HepG2 (cell line): Measurements from ENCODE around the gene RAB34. TPM values are rescaled to one million over a fixed set of nuclear protein-coding genes. Genes with fewer than 3 reads are reported as not detected.

Experiments used
- ASH2L ChIP-seq: fragments of 300-600, 200-600 bp; sonication (generic); IDR thresholded peaks from 2 replicates; pipeline ENCODE4 v1.7.0; 2017; ENCODE audit warnings: low read depth, mild to moderate bottlenecking, moderate library complexity, mixed read lengths, low read length; ENCODE audit not compliant: insufficient read length
- BRD4 ChIP-seq: sonication (generic); formaldehyde crosslinking; IDR thresholded peaks from 2 replicates; pipeline ENCODE4 v1.4.0; 2020; ENCODE audit warnings: missing genetic modification reagents
- NFE2 ChIP-seq: sonication (generic); formaldehyde crosslinking; IDR thresholded peaks from 2 replicates; pipeline ENCODE4 v1.4.0; 2020; ENCODE audit warnings: missing genetic modification reagents
- POGZ ChIP-seq: sonication (generic); formaldehyde crosslinking; IDR thresholded peaks from 2 replicates; pipeline ENCODE4 v1.4.0; 2020; ENCODE audit warnings: mild to moderate bottlenecking, missing genetic modification reagents
- SMYD3 ChIP-seq: sonication (generic); formaldehyde crosslinking; IDR thresholded peaks from 2 replicates; pipeline ENCODE4 v1.8.1; 2023; ENCODE audit warnings: mild to moderate bottlenecking, missing genetic modification reagents
- U2AF2 ChIP-seq: fragments of 200-400 bp; formaldehyde crosslinking; IDR thresholded peaks from 2 replicates; pipeline ENCODE4 v1.6.1; 2017; ENCODE audit warnings: low read depth, mild to moderate bottlenecking, low read length
- ZBTB20 ChIP-seq: sonication (generic); formaldehyde crosslinking; IDR thresholded peaks from 2 replicates; pipeline ENCODE4 v1.8.1; 2023; ENCODE audit warnings: missing genetic modification reagents, low read depth, mild to moderate bottlenecking, borderline replicate concordance
- ZMYM3 ChIP-seq: sonication (generic); formaldehyde crosslinking; IDR thresholded peaks from 2 replicates; pipeline ENCODE4 v1.5.1; 2020; ENCODE audit warnings: mild to moderate bottlenecking, missing genetic modification reagents
- ZMYM4 ChIP-seq: sonication (generic); formaldehyde crosslinking; IDR thresholded peaks from 2 replicates; pipeline ENCODE4 v1.8.1; 2023; ENCODE audit warnings: mild to moderate bottlenecking, missing genetic modification reagents
- ZNF12 ChIP-seq: sonication (generic); formaldehyde crosslinking; IDR thresholded peaks from 2 replicates; pipeline ENCODE4 v1.5.0; 2020; ENCODE audit warnings: missing genetic modification reagents
- ZNF17 ChIP-seq: sonication (generic); formaldehyde crosslinking; IDR thresholded peaks from 2 replicates; pipeline ENCODE4 v1.5.0; 2020; ENCODE audit warnings: mild to moderate bottlenecking, missing genetic modification reagents
- ZNF556 ChIP-seq: sonication (generic); formaldehyde crosslinking; IDR thresholded peaks from 2 replicates; pipeline ENCODE4 v1.4.0; 2020; ENCODE audit warnings: mild to moderate bottlenecking, missing genetic modification reagents, borderline replicate concordance
- ZNF564 ChIP-seq: sonication (generic); formaldehyde crosslinking; IDR thresholded peaks from 2 replicates; pipeline ENCODE4 v1.8.1; 2023; ENCODE audit warnings: mild to moderate bottlenecking, missing genetic modification reagents
- ZNF607 ChIP-seq: sonication (generic); formaldehyde crosslinking; IDR thresholded peaks from 2 replicates; pipeline ENCODE4 v1.5.1; 2020; ENCODE audit warnings: missing genetic modification reagents, mild to moderate bottlenecking, borderline replicate concordance
- ZNF768 ChIP-seq: sonication (generic); formaldehyde crosslinking; IDR thresholded peaks from 2 replicates; pipeline ENCODE4 v1.4.0; 2020; ENCODE audit warnings: missing genetic modification reagents
- ZNF772 ChIP-seq: sonication (generic); formaldehyde crosslinking; IDR thresholded peaks from 2 replicates; pipeline ENCODE4 v1.5.0; 2020; ENCODE audit warnings: mild to moderate bottlenecking, missing genetic modification reagents
- ZNF777 ChIP-seq: sonication (generic); formaldehyde crosslinking; IDR thresholded peaks from 2 replicates; pipeline ENCODE4 v1.4.0; 2020; ENCODE audit warnings: missing genetic modification reagents
- polyA plus RNA-seq, 8 experiments: library from polyadenylated mRNA; depleted of rRNA in 3 of 8; stranded (reverse) in 7 of 8; unstranded in 1 of 8; fragments of >200 nt; fragmentation: Illumina TruSeq in 4 of 8; extraction: Trizol in 4 of 8; gene quantifications; 2 replicates each; pipeline versions ENCODE4 v1.2.1 to v1.2.3, GENCODE V29; 2011 to 2016; ENCODE audit warnings: low read depth in 4 of 8, missing spikeins in 1 of 8, mixed read lengths in 1 of 8; ENCODE audit not compliant: insufficient read depth in 1 of 8
- total RNA-seq, 5 experiments: library from RNA; depleted of rRNA; stranded (reverse); fragments of >200 nt; fragmentation: Illumina TruSeq; extraction: Trizol; gene quantifications; 2 replicates each; pipeline ENCODE4 v1.2.3, GENCODE V29; 2016; ENCODE audit warnings: low read depth in 1 of 5
- TF ChIP-seq, protein P1 (sequence below): sonication (generic); formaldehyde crosslinking; IDR thresholded peaks from 2 replicates; pipeline ENCODE4 v1.8.0; 2022; ENCODE audit warnings: mild to moderate bottlenecking, missing genetic modification reagents, moderate library complexity
- TF ChIP-seq, protein P2 (sequence below): sonication (generic); formaldehyde crosslinking; IDR thresholded peaks from 2 replicates; pipeline ENCODE4 v1.4.0; 2020; ENCODE audit warnings: missing genetic modification reagents
- TF ChIP-seq, protein P3 (sequence below): sonication (generic); formaldehyde crosslinking; IDR thresholded peaks from 2 replicates; pipeline ENCODE4 v1.8.1; 2023; ENCODE audit warnings: mild to moderate bottlenecking, missing genetic modification reagents, borderline replicate concordance
- TF ChIP-seq, protein P4 (sequence below): sonication (generic); formaldehyde crosslinking; IDR thresholded peaks from 2 replicates; pipeline ENCODE4 v1.8.0; 2022; ENCODE audit warnings: missing genetic modification reagents, mild to moderate bottlenecking, borderline replicate concordance
- TF ChIP-seq, protein P5 (sequence below): sonication (generic); formaldehyde crosslinking; IDR thresholded peaks from 2 replicates; pipeline ENCODE4 v1.4.0; 2020; ENCODE audit warnings: low read depth, missing genetic modification reagents

Gene RAB34
- total and polyA plus RNA-seq, 2 of the 13 experiments (the other 11 are each of a cell fraction or from before 2014, with no cell fraction given): 0.49 TPM; not detected in 1

DNA sequence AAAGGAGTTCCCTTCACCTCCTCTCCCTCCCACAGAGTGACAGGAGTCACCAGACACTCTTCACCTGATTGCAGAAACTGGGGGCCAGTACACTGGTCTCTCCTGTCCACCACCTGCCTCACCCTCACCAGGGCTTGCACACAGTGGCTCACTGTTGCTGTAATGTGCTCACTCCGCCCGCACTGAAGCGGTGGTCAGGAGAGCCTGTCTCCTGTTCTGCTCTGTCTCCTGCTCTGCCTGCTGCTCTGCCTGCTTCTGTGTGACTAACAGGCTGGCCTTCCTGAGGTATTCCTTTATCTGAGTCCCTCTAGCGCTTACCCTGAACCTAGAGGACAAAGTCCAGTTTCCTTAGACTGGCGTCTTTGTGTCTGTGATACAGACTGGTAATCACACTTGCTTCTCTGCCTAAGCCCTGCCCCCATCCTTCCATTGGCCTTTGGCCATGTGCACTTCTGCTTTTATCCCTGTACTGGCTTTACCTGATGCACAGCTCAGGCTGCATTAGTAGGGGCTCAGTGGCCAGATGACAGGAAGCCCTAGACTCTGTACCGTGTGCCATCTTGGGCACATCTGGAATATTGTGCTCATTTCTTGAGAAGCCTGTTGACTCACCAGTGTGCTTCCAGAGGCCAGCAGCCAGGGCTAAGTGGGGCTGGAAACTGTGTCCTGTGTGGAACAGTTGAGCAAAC lies 19.3 kb downstream of the RAB34 start (continued):
- TF ChIP-seq ZNF607 (CRISPR knock-in tag) (0 out of 2 replicates have a peak, but pooled peaks have one; percentile 57), ASH2L (peak; percentile 82), SMYD3 (CRISPR knock-in tag) (peak; percentile 87), ZNF17 (CRISPR knock-in tag) (no peak), ZMYM4 (CRISPR knock-in tag) (peak; percentile 82; the same call in 1 of the 2 replicates), U2AF2 (no peak), ZNF556 (peak; percentile 71; the same call in 1 of the 2 replicates), ZMYM3 (peak; percentile 84), ZNF777 (CRISPR knock-in tag) (peak; percentile 24; the same call in 1 of the 2 replicates), NFE2 (CRISPR knock-in tag) (no peak), ZNF564 (peak; percentile 37; the same call in 1 of the 2 replicates), POGZ (CRISPR knock-in tag) (peak; percentile 56; the same call in 1 of the 2 replicates), ZNF12 (peak; percentile 82; the same call in 1 of the 2 replicates), ZNF772 (CRISPR knock-in tag) (peak; percentile 86; the same call in 1 of the 2 replicates), ZNF768 (peak; percentile 71), BRD4 (peak; percentile 58; the same call in 1 of the 2 replicates), ZBTB20 (no peak)
- TF ChIP-seq, protein P1, sequence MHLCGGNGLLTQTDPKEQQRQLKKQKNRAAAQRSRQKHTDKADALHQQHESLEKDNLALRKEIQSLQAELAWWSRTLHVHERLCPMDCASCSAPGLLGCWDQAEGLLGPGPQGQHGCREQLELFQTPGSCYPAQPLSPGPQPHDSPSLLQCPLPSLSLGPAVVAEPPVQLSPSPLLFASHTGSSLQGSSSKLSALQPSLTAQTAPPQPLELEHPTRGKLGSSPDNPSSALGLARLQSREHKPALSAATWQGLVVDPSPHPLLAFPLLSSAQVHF (CRISPR knock-in tag): peak; percentile 82; the same call in 1 of the 2 replicates
- TF ChIP-seq, protein P2, sequence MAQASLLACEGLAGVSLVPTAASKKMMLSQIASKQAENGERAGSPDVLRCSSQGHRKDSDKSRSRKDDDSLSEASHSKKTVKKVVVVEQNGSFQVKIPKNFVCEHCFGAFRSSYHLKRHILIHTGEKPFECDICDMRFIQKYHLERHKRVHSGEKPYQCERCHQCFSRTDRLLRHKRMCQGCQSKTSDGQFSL: peak; percentile 45; the same call in 1 of the 2 replicates
- TF ChIP-seq, protein P3, sequence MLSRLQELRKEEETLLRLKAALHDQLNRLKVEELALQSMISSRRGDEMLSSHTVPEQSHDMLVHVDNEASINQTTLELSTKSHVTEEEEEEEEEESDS (CRISPR knock-in tag): peak; percentile 66; the same call in 1 of the 2 replicates
- TF ChIP-seq, protein P4, sequence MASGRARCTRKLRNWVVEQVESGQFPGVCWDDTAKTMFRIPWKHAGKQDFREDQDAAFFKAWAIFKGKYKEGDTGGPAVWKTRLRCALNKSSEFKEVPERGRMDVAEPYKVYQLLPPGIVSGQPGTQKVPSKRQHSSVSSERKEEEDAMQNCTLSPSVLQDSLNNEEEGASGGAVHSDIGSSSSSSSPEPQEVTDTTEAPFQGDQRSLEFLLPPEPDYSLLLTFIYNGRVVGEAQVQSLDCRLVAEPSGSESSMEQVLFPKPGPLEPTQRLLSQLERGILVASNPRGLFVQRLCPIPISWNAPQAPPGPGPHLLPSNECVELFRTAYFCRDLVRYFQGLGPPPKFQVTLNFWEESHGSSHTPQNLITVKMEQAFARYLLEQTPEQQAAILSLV: peak; percentile 72; the same call in 1 of the 2 replicates
- TF ChIP-seq, protein P5, sequence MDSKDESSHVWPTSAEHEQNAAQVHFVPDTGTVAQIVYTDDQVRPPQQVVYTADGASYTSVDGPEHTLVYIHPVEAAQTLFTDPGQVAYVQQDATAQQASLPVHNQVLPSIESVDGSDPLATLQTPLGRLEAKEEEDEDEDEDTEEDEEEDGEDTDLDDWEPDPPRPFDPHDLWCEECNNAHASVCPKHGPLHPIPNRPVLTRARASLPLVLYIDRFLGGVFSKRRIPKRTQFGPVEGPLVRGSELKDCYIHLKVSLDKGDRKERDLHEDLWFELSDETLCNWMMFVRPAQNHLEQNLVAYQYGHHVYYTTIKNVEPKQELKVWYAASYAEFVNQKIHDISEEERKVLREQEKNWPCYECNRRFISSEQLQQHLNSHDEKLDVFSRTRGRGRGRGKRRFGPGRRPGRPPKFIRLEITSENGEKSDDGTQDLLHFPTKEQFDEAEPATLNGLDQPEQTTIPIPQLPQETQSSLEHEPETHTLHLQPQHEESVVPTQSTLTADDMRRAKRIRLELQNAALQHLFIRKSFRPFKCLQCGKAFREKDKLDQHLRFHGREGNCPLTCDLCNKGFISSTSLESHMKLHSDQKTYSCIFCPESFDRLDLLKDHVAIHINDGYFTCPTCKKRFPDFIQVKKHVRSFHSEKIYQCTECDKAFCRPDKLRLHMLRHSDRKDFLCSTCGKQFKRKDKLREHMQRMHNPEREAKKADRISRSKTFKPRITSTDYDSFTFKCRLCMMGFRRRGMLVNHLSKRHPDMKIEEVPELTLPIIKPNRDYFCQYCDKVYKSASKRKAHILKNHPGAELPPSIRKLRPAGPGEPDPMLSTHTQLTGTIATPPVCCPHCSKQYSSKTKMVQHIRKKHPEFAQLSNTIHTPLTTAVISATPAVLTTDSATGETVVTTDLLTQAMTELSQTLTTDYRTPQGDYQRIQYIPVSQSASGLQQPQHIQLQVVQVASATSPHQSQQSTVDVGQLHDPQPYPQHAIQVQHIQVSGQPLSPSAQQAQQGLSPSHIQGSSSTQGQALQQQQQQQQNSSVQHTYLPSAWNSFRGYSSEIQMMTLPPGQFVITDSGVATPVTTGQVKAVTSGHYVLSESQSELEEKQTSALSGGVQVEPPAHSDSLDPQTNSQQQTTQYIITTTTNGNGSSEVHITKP (CRISPR knock-in tag): peak; percentile 52; the same call in 1 of the 2 replicates
